Stimulated activated CD8-positive, alpha-beta memory T cell treated with anti-CD3 and anti-CD28 coated beads, Interleukin-12 subunit alpha, Interleukin-12 subunit beta, amount 100 ng/mL, for 24 hours (primary cell): ENCODE results near the gene PTPRM.

Source experiments
- DNase-seq: peaks from one replicate; pipeline ENCODE4 v3.0.0-alpha.2; 2020; ENCODE audit errors: extremely low read depth

The PTPRM gene

GRCh38 chr18:8279781-8280330 is 712.7 kb downstream of the PTPRM start:
- DNase-seq = no peak

- no peak for DNase-seq
Observed at GRCh38 chr18:8283891-8284585, 716.9 kb downstream of the PTPRM start.

- no peak for DNase-seq
Observed at GRCh38 chr18:8286303-8286702, 719.2 kb downstream of the PTPRM start.

GRCh38 chr18:8287196-8287885 is 720.2 kb downstream of the PTPRM start:
- DNase-seq = no peak

GRCh38 chr18:8288472-8289195 is 721.5 kb downstream of the PTPRM start:
- DNase-seq = no peak

- DNase-seq = no peak
Observed at GRCh38 chr18:8290435-8290834, 723.3 kb downstream of the PTPRM start.

GRCh38 chr18:8290913-8291312 is 723.8 kb downstream of the PTPRM start:
- DNase-seq = no peak

- DNase-seq = no peak
Observed at GRCh38 chr18:8293184-8293583, 726.1 kb downstream of the PTPRM start.

GRCh38 chr18:8296886-8297616 is 729.9 kb downstream of the PTPRM start:
- no peak for DNase-seq

- DNase-seq = no peak
Observed at GRCh38 chr18:8298186-8298585, 731.1 kb downstream of the PTPRM start.

- DNase-seq = no peak
Observed at GRCh38 chr18:8299054-8299980, 732.2 kb downstream of the PTPRM start.

- no peak for DNase-seq
Observed at GRCh38 chr18:8300751-8301410, 733.8 kb downstream of the PTPRM start.

GRCh38 chr18:8301427-8302172 is 734.5 kb downstream of the PTPRM start:
- DNase-seq = no peak

- DNase-seq = no peak
Observed at GRCh38 chr18:8303151-8303755, 736.1 kb downstream of the PTPRM start.

- DNase-seq = no peak
Observed at GRCh38 chr18:8307960-8308359, 740.8 kb downstream of the PTPRM start.

- no peak for DNase-seq
Observed at GRCh38 chr18:8313043-8313442, 745.9 kb downstream of the PTPRM start.

- DNase-seq = no peak
Observed at GRCh38 chr18:8314124-8314523, 747.0 kb downstream of the PTPRM start.

GRCh38 chr18:8319798-8320489 is 752.8 kb downstream of the PTPRM start:
- no peak for DNase-seq
